ENCODE measurements around the gene LIMS1.

Gene LIMS1

DNA sequence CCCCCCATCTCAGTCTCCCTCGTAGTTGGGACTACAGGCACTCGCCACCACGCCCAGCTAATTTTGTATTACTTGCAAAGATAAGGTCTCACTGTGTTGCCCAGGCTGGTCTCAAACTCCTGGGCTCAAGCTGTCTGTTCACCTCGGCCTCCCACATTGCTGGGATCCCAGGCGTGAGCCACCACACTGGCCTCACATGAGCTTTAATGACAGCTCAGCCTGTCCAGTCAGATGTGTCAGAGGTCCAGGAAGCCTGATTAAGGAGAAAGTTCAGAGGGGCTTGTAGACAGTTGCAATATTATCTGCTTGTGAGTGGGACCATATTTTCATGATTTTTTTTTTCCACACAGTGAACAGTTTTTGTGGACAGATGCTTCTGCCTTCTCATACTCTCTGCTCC lies 82.0 kb downstream of the LIMS1 start:
- DNase-seq = no peak

DNA sequence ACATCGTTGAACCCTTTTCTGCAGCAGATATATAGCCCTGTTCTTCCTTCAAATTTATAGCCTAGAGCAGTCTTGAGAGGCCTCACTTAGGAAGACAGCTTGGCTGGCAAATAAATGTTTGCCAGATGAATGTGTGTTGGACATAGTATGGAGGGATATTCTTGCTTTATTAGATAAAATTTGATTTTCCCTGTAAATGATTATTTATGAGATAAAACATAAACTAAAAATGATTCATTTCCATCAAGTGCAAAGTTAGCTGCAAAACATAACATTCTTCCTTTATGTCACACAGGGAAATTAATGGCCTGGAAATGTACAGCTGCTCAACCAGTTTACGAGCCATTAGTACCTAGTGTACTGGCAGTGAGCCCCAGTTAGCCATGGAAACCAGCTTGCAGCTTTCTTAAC lies 82.5 kb downstream of the LIMS1 start:
- DNase-seq = no peak

DNA sequence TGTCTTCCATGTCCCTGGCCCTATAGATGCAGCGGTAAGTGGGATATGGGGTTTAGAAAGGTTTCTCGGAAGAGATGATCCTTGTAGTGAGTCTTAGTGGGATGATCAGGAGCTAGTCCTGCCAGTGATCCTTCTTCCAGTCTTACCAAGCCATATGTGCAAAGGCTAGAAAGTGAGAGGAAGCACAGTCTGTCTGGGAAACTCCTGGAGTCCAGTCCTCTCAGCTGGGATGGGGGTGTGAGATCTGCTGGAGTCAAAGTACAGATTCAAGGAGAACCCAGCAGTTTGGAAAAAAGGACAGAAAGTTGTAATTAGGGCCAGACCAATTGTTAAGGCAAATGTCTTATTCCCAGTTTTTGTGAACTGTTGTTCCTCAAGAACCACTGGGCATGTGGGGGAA lies 83.3 kb downstream of the LIMS1 start:
- DNase-seq = no peak

DNA sequence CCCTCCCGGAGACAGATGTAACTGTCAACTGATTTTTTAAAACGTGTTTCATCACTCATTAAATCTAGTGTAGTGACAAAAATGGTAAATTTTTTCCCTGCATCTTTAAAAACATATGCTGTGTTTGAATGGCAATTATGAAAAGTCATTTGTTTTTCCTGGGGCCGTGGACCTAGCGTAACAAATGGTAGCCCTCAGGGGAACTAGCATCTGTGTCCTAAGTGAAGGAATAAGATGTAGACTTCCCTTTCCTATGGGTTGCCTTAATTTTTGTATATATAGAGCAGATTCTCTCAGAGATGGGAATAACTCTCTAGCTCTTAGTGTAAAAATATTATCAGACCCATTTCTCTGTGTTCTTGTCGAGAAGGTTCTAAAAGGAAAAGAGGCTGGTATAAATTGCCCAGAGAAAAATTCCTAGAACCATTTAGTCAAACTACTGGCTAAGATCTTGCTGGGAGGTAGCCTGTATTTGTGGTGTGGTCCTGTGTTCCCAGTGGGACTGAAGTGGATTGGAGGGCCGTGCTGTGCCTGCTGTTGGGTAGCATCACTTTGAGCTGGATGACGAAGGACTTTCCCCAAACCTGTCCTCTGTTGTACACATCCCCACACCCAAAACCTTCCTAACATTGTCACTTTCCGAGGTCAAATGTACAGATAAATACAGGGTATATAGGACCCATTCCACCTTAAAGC lies 85.8 kb downstream of the LIMS1 start:
- no peak for DNase-seq

DNA sequence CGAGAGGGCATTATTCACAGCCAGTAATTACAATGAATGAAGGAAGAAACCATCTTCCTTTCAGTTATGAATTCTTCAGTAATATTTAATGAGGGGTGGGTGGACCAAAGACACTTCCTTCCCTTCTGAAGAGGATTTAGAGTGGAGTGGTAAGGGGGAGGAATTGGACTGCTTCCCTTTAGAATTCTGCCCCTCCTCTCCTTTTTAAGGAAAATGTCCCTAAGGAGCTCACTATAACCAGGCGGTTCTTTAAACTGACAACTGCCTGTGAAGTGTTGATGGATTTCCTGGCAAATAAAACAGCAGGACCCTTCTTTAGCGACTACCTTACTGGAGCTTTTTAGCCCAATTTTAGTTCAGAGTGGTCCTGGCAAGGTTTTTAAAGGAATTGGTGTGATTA lies 86.4 kb downstream of the LIMS1 start:
- no peak for DNase-seq

DNA sequence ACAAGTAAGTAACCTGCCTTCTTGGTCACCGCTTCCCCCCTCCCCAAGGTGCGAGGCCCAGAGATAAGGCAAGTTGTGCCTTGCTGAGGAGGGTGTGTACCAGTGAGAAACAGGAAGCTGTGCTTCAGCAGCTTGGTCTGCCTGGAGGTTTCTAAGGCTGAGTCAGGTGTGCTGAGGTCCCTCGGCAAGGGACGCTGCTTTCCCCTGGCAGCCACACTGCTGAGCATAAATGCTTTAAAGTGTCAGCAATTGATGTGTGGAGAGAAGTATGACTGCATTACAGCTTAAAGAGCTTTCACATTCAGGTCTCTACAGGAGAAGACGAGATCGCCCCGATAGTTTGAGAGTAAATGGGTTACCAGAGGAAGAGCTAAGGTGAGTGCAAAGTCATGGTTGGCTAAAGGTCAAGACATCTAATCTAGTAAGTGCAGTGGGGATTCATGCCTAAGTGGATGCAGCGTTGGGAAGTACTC lies 86.9 kb downstream of the LIMS1 start:
- peak; percentile 75 for DNase-seq

DNA sequence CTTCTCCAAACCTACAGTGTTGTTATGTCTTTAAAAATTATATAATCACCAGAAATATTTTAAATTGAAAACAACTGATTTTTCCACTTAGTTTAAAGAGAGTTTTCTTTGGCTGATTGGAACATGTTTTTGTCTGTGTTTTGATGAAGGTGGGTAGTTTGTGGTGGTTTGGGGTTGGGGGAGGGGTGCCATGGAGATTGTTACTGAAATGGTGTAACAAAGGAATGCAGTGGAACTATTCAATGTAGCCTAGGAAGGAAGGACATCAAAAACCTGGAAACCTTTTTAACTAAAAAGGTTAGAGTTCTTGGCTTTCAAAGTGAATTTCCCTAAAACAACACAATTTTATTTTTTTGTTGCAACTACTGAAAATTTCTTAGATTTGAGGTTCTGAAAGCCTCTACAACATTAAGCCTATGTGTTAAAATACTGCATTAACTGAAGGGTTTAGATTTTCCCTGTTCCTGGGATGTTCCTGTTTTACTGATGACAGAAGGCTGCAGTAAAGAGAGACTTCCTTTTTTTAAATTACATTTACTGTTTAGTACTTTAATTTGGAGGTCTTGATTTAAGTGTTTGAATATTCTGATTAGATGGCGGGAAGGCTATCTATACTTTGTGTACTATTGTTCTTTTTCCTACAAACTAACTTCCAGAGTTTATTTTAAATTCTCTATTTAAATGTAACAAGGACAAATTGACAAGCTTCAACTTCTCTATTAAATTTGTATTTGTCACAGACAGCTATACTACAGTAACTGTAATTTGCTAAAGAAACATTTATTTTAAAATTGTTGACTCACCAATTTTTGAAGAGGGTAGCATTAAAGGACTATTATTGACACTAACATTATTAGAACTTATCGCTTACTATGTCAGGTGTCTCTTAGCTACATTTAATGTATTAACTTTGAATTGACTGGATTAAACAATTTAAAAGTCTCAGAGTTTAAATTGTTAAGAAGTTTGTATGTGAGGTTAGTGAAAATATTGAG lies 87.7 kb downstream of the LIMS1 start:
- no peak for DNase-seq

DNA sequence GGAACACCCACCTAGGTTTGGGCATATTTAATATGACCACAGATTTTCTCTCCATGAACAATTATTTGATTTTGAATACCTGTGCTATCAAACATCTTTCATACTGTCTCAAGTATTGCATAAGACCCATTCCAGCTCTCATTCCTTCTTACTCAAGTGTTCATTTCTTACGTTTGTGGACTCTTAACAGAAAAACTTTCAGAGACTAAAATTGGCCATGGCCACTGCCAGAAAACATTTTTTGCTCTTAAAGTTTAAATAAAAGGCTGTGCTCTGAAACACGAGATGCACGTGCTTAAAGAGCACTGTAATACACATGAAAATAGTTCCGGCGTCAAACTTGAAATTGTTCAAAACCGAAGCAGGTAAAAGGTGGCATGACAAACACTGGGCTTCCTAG lies 89.3 kb downstream of the LIMS1 start:
- DNase-seq = no peak

DNA sequence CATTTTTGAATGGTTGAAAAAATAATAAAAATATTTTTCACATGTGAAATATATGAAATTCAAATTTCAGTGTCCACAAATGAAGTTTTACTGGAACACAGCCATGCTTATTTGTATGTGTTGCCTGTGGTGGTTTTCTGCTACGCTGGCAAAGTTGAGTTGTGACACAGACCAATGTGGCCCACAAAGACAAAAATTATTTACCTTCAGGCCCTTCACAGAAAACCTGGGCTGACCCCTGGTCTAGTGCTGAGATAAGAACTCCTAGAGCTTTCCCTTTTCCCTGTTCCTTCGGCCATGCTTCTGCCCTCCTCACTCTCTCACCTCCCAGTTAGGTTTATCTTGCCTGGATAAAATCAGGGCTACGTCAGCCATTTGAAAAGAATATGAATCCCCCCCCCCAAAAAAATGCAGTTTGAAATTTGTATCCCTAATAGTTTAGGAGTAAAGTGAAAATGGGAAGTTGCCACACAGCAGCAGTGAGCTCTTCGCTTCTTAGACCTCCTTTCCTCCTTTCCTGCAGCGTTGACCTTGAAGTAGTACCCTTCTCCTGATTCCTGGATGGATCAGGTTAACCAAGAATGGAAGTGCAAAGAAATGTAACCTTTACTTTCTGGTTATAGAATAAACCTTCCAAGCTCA lies 91.0 kb downstream of the LIMS1 start:
- no peak for DNase-seq

DNA sequence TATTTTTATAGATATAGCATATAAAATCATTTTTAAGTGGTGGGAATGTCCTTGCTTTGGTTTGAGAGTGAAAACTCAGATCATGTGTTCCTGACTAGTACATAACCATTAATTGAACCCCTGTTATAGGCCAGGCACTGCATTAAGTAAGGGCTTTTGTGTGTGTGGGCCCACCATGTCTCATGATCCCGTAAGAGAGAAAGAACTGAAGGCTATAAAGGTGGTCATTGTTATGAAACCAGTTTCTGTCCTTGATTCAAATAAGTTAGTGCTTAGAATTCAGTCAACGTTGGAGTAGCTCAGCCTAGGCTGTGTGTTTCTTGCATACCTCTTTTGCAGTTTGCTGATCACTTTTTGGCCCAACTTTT lies 91.5 kb downstream of the LIMS1 start:
- no peak for DNase-seq

DNA sequence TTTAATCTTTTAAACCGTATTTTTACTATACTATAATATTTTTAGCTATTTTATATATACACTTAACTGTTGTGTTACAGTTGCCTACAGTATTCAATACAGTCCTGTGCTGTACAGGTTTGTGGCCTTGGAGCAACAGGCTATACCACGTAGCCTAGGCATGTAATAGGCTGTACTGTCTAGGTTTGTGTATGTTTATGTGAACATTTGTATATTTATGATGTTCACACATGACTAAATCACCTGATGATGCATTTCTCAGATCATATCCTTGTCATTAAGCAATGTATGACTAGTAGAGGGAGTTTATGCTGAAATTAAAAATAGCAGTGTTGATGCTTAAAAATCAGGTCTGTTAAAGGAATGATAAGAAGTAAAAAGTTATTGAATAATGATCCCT lies 92.7 kb downstream of the LIMS1 start:
- no peak for DNase-seq

DNA sequence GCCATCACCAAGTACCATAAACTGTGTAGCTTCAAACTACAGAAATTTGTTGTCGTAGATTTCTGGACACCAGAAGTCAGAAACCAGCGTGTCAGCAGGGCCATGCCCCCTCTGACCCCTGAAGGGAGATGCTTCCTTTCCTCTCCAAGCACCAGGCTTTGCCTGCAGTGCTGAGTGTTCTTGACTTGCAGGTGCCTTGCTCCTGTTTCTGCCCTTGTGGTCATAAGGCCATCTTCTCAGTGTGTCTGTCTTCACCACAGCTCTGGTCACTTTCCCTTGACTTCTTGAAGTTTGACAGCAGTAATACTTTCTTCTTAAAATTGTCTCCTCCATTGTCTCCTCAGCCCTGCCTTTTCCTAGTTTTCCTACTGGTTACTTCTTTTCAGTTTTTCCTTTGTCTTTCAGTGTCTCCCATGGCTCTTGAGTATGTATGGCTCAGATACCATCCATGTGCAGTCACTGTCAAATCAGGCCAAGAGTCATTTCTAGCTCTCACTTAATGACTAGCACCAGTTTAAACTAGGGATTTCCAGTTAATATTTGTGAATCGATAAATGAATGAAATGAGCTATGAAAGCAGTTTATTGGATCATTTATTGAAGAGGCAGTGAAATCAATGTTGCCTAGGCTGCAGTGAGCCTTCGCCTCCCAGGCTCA lies 93.8 kb downstream of the LIMS1 start:
- DNase-seq = no peak

DNA sequence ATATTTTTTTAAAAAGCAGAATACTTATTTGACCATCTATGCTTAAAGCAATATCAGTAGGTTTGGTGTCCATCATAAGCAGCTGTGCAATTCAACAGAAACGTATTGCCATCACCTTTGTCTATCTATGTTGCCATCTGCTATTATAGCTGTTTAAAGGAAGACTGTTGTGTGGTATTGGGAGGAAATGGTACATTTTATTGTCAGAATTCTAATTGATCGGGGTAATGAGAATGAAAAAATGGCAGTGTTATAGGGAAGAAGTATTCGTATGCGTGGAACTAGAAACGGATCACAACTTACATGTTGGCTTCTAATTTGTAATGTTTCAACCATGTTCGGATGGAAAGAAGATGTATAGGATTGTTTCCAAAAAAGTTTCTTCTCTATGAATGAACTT lies 94.7 kb downstream of the LIMS1 start:
- DNase-seq = no peak

DNA sequence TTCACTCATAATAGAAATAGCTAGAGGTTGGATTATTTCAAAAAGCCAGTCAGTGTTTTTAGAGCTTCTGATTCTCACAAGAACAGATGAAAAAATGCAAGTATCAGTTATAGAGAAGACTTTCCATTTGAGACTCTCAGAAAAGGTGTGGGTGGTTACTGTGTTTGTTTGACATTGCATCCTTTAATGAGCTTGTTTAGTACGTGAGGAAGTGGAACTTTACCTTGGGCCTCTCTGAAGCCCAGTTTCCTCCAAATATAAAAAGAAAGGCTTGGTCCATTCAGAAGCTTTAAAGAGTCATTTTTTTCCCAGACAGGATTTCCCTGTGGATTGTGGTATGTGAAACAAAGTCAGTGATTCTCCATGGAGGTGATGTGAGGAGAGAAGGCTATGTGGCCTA lies 95.1 kb downstream of the LIMS1 start:
- no peak for DNase-seq

DNA sequence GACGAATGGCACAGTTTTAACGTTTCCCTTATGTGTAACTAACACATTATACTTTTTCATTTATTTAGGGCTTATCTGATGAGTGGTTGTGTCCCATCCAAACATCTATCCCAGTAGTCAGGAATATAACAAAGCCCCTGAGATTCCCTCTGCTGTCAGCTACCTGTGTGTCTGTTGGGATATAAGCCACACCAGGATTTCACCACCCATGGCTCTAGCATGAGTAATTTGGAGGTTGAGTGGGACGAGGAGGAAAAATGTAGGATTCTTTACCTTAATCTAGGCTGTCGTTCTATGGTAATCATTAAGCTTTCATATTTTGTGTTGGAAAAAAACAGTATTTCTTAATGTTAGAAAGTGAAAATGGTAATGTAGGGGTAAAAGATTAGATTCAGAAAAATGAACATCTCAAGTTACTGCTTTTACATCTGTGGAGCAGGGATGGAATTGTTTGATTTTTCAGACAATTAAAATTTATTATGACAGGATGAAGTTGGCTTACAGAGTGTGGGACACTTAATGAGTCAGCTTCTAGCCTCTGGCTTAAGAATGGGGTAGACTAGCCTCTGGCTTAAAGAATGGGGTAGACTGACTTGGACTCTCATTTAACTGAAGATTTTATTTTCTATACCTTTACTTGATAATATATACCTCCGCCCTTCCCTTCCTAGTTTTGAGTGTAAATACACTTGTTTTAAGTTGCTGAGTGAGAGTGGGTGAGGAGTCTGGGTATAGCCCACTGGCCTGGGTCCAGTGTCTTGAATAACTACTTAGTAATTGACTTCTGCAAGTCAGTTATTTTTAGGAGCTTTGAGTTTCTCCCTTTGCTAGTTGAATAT lies 96.5 kb downstream of the LIMS1 start:
- DNase-seq = no peak

DNA sequence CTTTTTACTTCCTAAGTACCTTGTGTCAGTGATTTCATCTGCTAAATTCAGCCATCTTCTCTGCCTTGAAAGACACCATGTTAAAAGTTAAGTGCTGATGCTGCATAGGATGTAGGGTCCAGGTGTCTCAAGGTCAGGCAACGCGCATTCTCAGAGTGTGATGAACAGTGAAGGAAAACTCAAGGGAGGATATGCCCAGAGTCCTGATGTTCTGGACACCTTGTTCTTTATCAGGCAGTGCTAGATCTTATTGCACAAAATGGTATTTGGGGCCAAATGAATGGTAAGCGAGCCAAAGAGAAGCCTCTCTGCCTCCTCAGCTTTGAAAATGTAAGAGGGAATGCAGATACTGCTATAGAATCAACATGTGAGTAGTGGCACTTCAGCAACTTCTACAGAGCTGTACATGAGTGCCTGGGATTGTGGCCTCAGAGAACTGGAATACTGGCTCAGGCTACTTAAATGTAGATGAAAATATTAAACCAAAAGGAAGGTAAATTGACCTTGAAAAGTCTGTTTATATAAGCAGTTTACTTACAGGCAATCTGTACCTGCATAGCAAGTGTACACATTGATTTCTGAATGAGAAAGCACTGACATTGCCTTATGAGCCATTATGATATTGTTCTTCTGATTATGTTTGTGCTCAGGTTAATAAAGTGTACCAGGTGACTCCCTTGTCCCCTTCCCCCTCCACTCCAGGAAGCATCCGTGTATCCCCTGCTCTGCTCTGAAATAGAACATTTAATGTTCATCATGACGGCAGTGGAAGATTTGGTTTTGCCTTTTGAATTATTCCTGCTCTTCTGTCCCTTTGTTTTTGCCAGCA lies 98.3 kb downstream of the LIMS1 start:
- DNase-seq = no peak

DNA sequence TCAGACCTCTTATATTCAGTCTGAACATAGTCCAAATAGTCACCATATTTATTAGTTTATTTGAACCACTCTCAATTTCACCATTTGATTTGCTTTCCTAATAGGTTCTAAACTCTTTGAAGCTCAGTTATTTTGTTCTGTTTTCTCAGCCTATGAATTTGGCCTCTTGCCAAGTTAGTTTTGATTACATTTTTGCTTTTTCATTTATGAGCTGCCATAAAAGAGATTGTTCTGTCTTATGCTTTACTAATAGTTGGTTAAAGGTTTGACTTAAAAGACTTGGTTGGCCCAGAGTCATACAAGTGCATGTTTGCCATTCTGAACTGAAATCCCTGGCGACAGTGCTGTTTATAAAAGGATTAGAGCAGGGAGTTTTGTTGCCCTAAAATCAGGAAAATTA lies 99.1 kb downstream of the LIMS1 start:
- no peak for DNase-seq

DNA sequence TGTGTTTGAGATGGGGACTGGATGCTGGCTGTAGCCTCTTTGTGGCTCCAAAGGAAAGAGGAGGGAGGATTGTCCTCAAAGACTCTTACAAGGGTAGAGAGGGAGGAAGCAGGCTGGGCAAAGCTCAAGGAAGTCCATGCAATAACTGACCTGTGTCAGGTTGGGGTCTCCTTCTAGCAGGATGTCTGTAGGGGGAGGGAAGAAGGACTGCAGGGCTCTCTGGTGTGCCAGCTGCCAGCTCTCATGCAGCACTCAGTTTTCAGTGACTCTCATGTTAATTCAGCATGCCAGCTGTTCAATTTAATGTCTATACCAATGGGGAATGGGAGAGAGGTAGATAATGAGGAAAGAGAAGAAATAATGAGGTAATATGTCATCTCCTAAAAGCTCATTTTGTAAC lies 99.7 kb downstream of the LIMS1 start:
- no peak for DNase-seq

DNA sequence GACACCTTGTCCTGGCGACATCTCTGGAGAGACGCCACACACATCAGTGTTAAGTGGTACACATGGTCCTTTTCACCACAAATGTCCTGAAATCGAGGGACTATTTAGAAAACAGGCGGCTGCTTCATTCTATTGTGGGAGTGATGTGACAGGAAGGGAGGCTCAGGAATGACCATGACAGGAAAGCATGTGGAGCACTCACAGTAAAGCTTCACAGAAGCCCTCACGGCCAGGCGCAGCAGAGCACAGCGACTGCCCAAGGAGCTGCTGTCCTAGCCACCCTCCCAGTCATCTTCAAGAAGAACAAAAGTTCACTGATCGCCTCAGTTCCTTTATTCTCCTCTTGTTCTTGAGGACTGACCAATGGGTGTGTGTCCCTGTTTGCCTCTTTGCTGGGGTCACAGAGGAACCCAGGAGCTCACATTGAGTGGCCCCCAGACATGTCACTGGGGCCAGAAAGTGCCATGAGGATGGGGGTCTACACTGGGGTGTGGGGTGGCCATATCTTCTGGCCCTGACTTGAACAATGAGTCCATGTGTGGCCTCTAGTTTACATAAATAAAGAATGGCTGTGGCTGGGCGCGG lies 100.4 kb downstream of the LIMS1 start:
- DNase-seq = no peak

DNA sequence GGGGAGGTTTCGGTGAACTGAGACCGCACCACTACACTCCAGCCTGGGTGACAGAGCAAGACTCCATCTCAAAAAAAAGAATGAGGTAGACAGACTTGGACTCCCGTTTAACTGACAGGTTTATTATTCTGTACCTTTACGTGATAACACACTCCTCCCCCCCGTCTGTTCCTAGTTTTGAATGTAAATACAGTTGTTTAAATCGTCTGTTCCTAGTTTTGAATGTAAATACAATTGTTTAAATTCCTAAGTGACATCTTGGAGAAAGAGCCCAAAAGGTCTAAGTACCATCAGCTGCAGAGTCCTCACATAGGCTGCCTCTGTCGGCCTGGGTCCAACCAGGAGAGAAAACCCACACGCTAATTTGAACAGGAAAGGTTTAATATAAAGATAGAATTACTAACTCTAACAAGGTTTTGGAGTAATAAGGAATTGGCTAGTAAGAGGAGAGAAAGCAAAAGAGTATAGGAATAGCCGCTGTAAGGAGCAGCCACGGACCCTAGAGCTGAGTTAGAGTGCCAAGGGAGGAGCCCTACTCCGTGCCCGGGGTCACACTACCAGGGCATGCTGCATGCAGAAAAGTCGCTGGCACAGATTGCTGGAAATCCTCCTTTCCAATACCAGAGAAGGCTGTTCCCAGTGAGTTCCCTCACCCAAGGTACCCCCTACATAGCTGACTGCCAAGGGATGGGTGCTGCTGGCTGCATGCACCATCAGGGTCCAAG lies 101.5 kb downstream of the LIMS1 start:
- no peak for DNase-seq
